ENCODE results near the gene SNRNP48.

SNRNP48 gene

GRCh38 chr6:7559651-7560385 is 30.2 kb upstream of the SNRNP48 start:
- peak in 1 of 2 experiments; percentile 5 for DNase-seq

- no peak for DNase-seq
These were observed 28.6 kb upstream of the SNRNP48 start for GRCh38 chr6:7561153-7561964.

GRCh38 chr6:7562769-7563168 is 27.2 kb upstream of the SNRNP48 start:
- no peak for DNase-seq

- no peak for DNase-seq
These were observed 23.9 kb upstream of the SNRNP48 start for GRCh38 chr6:7566107-7566506.

DNA sequence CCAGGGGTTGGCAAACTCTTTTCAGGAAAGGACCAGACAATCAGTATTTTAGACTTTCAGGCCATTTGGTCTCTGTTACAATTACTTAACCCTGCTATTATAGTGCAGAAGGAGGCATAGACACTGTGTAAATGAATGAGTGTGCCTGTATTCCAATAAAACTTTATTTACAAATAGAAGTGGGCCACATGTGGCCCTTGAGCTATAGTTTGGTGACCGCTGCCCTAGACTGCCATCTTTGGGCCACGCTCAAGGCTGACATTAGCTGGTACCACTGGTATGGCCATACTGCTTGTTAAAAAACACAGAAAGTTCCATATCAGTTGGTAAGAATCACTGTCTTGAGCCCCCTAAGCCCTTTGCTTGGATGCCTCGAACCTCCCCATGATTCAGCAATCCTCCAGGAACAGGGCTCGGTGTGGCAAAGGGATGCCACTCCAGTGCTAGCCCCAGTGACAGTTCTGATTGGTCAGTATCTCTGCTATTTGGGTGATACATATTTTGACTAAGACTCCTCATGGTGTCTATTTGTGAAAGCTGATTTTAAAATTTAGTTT is 23.3 kb upstream of the SNRNP48 start:
- no peak for DNase-seq

GRCh38 chr6:7568021-7568420 is 22.0 kb upstream of the SNRNP48 start:
- no peak for DNase-seq

DNA sequence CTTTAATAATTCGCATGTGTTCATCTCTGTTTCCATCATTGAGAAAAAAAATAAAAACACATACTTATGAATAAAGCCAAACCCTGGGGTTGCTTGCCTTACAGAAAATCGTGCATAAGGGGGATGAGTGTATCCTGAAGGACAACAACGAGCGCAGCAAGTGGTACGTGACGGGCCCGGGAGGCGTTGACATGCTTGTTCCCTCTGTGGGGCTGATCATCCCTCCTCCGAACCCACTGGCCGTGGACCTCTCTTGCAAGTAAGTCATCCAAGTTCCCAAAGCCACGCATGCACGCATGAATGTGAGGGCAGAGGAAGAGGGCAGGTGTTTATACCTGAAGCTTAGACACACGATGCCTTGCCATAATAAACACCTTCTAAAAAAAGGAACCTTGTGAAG is 20.9 kb upstream of the SNRNP48 start:
- no peak for DNase-seq

DNA sequence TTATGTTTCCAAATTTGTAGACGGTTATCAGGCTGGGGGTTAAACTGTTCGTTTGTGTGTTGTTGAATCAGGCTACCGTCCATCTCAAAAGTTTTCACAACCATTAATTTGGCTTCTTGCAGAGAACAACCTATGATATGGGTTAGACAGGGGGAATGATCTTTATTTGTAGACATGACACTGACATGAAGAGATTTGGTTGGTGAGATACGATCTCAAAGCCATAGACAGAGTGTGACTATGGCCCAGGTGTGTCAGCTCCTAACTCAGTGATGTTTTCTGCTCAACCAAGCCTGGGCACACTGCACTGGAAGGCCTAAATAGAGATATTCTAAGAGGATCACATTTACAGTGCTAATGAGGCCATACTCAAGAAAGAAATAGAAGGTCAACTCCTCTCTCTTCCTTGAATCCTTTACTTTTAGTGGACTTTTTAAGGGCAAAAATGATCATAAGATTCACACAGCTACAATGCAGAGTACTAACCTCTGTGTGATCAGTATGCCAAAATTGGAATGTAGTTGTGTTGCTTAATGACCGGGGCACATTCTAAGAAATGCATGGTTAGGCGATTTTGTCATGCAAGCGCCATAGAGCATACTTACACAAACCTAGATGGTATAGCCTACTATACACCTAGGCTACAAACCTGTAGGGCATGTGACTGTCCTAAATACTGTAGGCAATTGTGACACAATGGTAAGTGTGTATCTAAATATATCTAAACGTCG is 17.6 kb upstream of the SNRNP48 start:
- DNase-seq = no peak

- DNase-seq = no peak
These were observed 15.5 kb upstream of the SNRNP48 start for GRCh38 chr6:7574500-7574899.

DNA sequence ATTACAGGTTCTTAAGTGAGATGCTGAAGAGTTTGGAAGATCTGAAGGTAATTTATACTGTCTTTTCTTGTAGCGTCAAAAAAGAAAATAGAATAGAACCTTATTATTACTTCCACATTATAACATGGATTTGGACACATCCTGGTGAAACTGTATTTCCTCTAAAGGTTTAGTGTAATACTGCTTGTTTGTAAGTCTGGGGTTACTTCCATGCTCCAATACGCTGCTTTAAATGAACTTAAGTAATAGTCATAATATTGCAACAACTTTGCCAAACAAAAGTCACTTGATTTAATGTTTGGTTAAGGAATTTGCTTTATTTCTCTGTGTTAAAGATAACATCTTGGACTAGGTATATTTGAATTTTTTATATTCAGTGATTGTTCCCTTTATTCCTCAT is 11.5 kb upstream of the SNRNP48 start:
- DNase-seq = no peak

- DNase-seq = no peak
These were observed 11.1 kb upstream of the SNRNP48 start for GRCh38 chr6:7578931-7579330.

DNA sequence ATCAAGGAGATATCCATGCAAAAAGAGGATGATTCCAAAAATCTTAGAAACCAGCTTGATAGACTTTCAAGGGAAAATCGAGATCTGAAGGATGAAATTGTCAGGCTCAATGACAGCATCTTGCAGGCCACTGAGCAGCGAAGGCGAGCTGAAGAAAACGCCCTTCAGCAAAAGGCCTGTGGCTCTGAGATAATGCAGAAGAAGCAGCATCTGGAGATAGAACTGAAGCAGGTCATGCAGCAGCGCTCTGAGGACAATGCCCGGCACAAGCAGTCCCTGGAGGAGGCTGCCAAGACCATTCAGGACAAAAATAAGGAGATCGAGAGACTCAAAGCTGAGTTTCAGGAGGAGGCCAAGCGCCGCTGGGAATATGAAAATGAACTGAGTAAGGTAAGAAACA is 10.1 kb upstream of the SNRNP48 start:
- DNase-seq = no peak

- no peak for DNase-seq
These were observed 9.5 kb upstream of the SNRNP48 start for GRCh38 chr6:7580537-7580926.

- DNase-seq = no peak
These were observed 8.9 kb upstream of the SNRNP48 start for GRCh38 chr6:7580927-7581618.

GRCh38 chr6:7585287-7585930 is 4.6 kb upstream of the SNRNP48 start:
- no peak for DNase-seq

DNA sequence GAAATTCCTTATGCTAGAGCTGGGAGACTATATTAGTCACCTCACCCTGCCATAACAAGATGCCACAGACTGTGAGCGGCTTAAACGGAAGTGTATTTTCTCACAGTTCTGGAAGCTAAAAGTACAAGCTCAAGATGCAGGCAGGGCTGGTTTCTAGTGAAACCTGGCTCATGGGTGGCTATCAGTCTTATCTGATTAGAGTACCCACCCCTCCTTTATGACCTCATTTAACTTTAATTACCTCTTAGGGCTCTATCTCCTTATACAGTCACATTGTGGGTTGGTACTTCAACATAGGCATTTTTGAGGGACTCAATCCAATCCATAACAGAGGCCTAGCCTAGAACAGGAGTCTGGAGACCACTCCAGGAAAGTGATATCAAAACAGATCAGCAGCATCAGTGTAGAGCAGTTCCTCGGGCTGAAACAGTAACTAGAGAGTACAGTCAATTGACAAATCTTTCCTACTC is 2.3 kb upstream of the SNRNP48 start:
- no peak for DNase-seq

- no peak for DNase-seq
These were observed 1.5 kb upstream of the SNRNP48 start for GRCh38 chr6:7588506-7588905.

- no peak for DNase-seq
These were observed 777 bp upstream of the SNRNP48 start for GRCh38 chr6:7589221-7589620.

- DNase-seq = no peak
These were observed 912 bp downstream of the SNRNP48 start for GRCh38 chr6:7590918-7591302.

- DNase-seq = no peak
These were observed 1.8 kb downstream of the SNRNP48 start for GRCh38 chr6:7591770-7592169.

GRCh38 chr6:7593229-7593628 is 3.2 kb downstream of the SNRNP48 start:
- DNase-seq = no peak

GRCh38 chr6:7594579-7595125 is 4.7 kb downstream of the SNRNP48 start:
- no peak for DNase-seq
